Loucy (cell line): ENCODE results near the gene GRPEL2.

Source experiments
- H2AFZ ChIP-seq: fragments of 200-600 bp; sonication (generic); 2 replicates; pipeline ENCODE4 v1.6.0; 2016; ENCODE audit warnings: antibody characterized with exemption, mild to moderate bottlenecking, low read length, moderate library complexity
- H3F3A ChIP-seq: fragments of 200-600 bp; 2 replicates; pipeline ENCODE4 v1.6.0; 2016; ENCODE audit warnings: antibody characterized with exemption, low read depth, mild to moderate bottlenecking
- H3K27me3 ChIP-seq: fragments of 200-600 bp; sonication (generic); 2 replicates; pipeline ENCODE4 v1.6.1; 2014; ENCODE audit warnings: low read length, mild to moderate bottlenecking; ENCODE audit not compliant: insufficient read depth, poor library complexity, severe bottlenecking
- H3K36me3 ChIP-seq: fragments of 200-600 bp; sonication (generic); 2 replicates; pipeline ENCODE4 v1.6.1; 2016; ENCODE audit warnings: low read length; ENCODE audit not compliant: insufficient read depth
- H3K4me1 ChIP-seq: fragments of 200-600 bp; sonication (generic); 2 replicates; pipeline ENCODE4 v1.5.1; 2014; ENCODE audit warnings: low read length, mild to moderate bottlenecking; ENCODE audit not compliant: insufficient read depth, poor library complexity, severe bottlenecking
- H3K4me2 ChIP-seq: fragments of 200-600 bp; sonication (generic); 2 replicates; pipeline ENCODE4 v1.6.0; 2014; ENCODE audit warnings: antibody characterized with exemption, low read length, low read depth, mild to moderate bottlenecking; ENCODE audit not compliant: poor library complexity, severe bottlenecking
- H3K4me3 ChIP-seq: fragments of 200-600 bp; sonication (generic); 2 replicates; pipeline ENCODE4 v1.5.1; 2014; ENCODE audit warnings: low read length, mild to moderate bottlenecking, mixed read lengths; ENCODE audit not compliant: poor library complexity, severe bottlenecking
- H3K79me2 ChIP-seq: fragments of 200-600 bp; sonication (generic); 2 replicates; pipeline ENCODE4 v1.6.1; 2014; ENCODE audit warnings: low read length; ENCODE audit not compliant: insufficient read depth
- H3K9ac ChIP-seq: fragments of 200-600 bp; sonication (generic); 2 replicates; pipeline ENCODE4 v1.6.0; 2014; ENCODE audit warnings: mild to moderate bottlenecking, low read depth, low read length, moderate library complexity; ENCODE audit not compliant: poor library complexity, severe bottlenecking
- H3K9me2 ChIP-seq: fragments of 200-600 bp; sonication (generic); replicated peaks from 2 replicates; pipeline ENCODE4 v1.6.1; 2016; ENCODE audit warnings: low read depth, low read length, mixed read lengths
- H3K9me3 ChIP-seq: fragments of 200-600 bp; sonication (generic); 2 replicates; pipeline ENCODE4 v1.6.1; 2014; ENCODE audit warnings: mild to moderate bottlenecking, antibody characterized with exemption, low read length, low read depth; ENCODE audit not compliant: insufficient read depth
- H4K20me1 ChIP-seq: fragments of 200-600 bp; sonication (generic); 2 replicates; pipeline ENCODE4 v1.6.0; 2014; ENCODE audit warnings: antibody characterized with exemption, low read length, mild to moderate bottlenecking; ENCODE audit not compliant: insufficient read depth, poor library complexity, severe bottlenecking
- EZH2phosphoT487 ChIP-seq: fragments of 200-600 bp; IDR thresholded peaks from 2 replicates; pipeline ENCODE4 v1.6.1; 2018; ENCODE audit warnings: antibody characterized with exemption, mild to moderate bottlenecking, moderate library complexity, borderline replicate concordance
- TF ChIP-seq, protein P1 (sequence below): fragments of 200-600 bp; sonication (generic); conservative IDR thresholded peaks from 2 replicates; pipeline ENCODE4 v1.5.1; 2014; ENCODE audit warnings: mild to moderate bottlenecking, antibody characterized with exemption, low read length

The GRPEL2 gene

DNA sequence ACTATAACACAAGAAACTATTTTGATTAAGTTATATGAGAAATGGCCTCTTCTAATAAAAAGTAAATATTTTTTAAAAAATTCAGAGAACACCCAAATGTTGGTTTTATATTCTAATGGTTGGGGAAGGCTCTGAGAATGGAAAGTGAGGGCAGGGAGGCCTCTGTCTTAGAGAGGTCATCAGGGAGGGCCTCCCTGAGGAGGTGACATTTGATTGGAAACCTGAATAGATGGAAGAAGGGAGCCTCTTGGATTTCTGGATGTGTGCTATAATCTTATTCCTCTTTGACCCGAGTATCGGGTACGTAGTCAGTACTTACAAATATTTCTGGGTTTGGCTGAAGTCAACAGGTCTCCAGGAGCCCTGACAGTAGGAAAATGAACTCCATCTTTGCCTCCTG, 26.1 kb upstream of the GRPEL2 start:
- Histone ChIP-seq H3K36me3 (no peaks in the 10 kb centered on the region), H3K9me2 (no peaks in the 10 kb centered on the region), H3K9me3 (no peaks in the 10 kb centered on the region), H3K4me2 (no peak overlapping the region), H3K4me1 (peaks cover 4% of the 10 kb centered on the region), H3K27me3 (no peaks in the 10 kb centered on the region), H4K20me1 (no peaks in the 10 kb centered on the region), H3K9ac (no peak overlapping the region), H2AFZ (no peak overlapping the region), H3K79me2 (no peaks in the 10 kb centered on the region), H3F3A (no peaks in the 10 kb centered on the region), H3K4me3 (no peak overlapping the region)
- TF ChIP-seq, protein P1, sequence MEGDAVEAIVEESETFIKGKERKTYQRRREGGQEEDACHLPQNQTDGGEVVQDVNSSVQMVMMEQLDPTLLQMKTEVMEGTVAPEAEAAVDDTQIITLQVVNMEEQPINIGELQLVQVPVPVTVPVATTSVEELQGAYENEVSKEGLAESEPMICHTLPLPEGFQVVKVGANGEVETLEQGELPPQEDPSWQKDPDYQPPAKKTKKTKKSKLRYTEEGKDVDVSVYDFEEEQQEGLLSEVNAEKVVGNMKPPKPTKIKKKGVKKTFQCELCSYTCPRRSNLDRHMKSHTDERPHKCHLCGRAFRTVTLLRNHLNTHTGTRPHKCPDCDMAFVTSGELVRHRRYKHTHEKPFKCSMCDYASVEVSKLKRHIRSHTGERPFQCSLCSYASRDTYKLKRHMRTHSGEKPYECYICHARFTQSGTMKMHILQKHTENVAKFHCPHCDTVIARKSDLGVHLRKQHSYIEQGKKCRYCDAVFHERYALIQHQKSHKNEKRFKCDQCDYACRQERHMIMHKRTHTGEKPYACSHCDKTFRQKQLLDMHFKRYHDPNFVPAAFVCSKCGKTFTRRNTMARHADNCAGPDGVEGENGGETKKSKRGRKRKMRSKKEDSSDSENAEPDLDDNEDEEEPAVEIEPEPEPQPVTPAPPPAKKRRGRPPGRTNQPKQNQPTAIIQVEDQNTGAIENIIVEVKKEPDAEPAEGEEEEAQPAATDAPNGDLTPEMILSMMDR = no peak
- TF ChIP-seq EZH2phosphoT487 = no peak

DNA sequence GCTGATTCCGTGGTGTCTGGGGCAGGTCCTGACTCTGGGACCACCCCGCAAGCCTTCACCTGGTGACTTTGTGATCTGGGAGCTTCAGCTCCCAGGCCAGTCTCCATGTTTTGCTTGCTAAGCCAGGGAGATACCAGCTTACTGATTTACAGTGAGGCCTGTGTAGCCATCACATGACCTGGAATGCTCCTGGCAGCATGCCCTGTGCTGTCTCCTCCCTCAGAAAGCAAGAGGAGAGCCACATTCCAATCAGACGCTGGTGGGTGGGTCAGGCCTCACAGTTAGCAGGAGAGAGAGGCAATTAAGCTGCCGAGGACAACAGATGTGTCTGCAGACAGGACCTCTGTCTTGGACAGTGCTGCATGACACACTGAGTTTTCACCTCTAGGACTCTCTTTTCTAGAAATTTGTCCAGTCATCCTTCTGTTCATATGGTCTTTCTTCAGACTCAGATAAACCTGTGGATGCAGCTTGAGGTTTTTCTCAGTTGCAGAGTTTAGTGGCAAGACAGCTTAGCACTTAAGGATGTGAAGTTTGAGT, 24.4 kb upstream of the GRPEL2 start:
- no peak overlapping the region for H3K4me2 ChIP-seq
- no peak for TF ChIP-seq EZH2phosphoT487
- TF ChIP-seq, protein P1 = no peak
- H3K27me3 ChIP-seq = no peaks in the 10 kb centered on the region
- H3K79me2 ChIP-seq = no peaks in the 10 kb centered on the region
- H3F3A ChIP-seq = no peaks in the 10 kb centered on the region
- H2AFZ ChIP-seq = peak overlapping the region; percentile 46
- no peaks in the 10 kb centered on the region for H3K9me2 ChIP-seq
- no peak overlapping the region for H3K4me3 ChIP-seq
- no peaks in the 10 kb centered on the region for H4K20me1 ChIP-seq
- H3K9ac ChIP-seq = no peak overlapping the region
- peaks cover 4% of the 10 kb centered on the region for H3K4me1 ChIP-seq
- H3K9me3 ChIP-seq = no peaks in the 10 kb centered on the region
- no peaks in the 10 kb centered on the region for H3K36me3 ChIP-seq

- no peak overlapping the region for H3K4me2 ChIP-seq
- no peak overlapping the region for H3K9ac ChIP-seq
- H3K36me3 ChIP-seq = no peaks in the 10 kb centered on the region
Measured at GRCh38 chr5:149322518-149322917, 22.8 kb upstream of the GRPEL2 start.

More at GRCh38 chr5:149322518-149322917, 22.8 kb upstream of the GRPEL2 start:
- Histone ChIP-seq H3K4me3 (no peak overlapping the region), H4K20me1 (no peaks in the 10 kb centered on the region), H3K9me2 (no peaks in the 10 kb centered on the region), H3F3A (no peaks in the 10 kb centered on the region), H3K4me1 (peaks cover 4% of the 10 kb centered on the region), H3K27me3 (no peaks in the 10 kb centered on the region), H2AFZ (no peak overlapping the region), H3K9me3 (no peaks in the 10 kb centered on the region), H3K79me2 (no peaks in the 10 kb centered on the region)
- TF ChIP-seq, protein P1 = no peak
- TF ChIP-seq EZH2phosphoT487 = no peak
